HTERT RPE-1 (cell line): ENCODE results near the gene NCS1.
"Not testable (repeated sequence)": the region's sequence is repeated elsewhere in the genome, so short reads cannot be mapped to it uniquely, and the experiment has no call there.

Source experiments
- in situ Hi-C: fragments of 300-500 bp; cut with MboI; formaldehyde crosslinking; loops from 4 replicates; pipeline ENCODE4 v1.14.3; 2020; ENCODE audit warnings: low sequenced_read_pairs

NCS1 gene

DNA sequence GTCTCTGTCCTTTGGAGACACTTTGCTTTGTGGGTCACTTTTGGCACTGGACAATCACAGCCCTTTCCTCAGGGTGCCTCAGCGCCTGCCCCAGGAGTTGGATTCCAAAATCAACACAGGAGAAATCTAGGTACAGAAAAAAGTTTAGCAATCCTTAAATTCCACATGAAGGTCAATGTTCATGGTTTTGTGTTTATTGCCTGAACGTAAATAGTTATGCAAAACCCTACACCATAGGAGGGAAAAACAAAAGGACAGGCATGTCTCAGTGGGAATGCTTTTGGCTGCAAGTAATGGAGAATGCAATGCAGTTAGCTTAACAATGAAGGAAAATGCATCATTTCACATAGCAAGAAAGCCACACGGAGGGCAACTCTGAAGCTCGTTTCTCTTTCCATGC lies 86.8 kb downstream of the NCS1 start:
- in situ Hi-C loops = no loop called here

DNA sequence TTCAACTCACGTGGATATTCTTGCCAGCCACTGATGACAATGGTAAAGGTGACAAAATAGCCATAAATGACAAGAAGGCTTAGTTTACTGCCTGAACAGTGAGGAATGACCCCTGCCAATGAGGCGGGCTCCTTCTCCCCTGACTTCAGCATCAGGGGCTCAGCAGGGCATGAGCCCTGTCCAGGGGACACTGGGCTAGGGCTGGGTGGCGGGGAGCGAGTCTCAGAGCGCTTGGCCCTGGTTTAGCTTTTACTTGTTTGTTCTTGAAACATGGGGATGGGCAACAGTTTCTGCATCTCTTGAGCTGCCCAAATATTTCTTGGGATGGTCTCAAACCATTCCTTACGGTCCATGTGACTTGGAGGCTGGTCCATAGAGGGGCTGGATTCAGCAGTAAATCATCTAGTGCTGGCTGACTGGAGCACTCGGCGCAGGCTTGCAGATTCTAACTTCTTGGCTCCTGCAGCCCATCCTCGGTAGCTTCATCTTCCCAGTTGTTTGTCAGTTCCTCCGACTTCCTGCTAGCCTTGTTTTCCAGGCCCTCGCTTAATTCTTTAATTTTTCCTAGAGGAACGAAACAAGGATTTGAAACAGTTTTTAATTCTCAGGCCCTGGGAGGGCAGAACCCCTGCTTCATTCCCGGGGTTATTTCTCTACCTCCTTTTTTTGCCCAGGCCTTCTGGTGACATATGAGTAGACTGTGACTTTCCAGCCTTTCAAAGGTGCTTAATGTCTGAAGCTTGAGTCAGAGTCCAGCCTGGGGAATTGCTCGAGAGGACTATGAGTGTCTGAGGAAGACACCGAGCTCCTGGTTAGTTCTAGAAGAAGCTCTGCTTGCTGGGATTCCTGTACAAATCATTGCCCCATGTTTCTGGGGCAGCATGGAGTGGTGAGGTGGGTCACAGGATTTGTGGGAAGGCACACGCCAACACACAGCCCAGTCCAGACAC lies 88.9 kb downstream of the NCS1 start:
- in situ Hi-C loops = no loop called here

DNA sequence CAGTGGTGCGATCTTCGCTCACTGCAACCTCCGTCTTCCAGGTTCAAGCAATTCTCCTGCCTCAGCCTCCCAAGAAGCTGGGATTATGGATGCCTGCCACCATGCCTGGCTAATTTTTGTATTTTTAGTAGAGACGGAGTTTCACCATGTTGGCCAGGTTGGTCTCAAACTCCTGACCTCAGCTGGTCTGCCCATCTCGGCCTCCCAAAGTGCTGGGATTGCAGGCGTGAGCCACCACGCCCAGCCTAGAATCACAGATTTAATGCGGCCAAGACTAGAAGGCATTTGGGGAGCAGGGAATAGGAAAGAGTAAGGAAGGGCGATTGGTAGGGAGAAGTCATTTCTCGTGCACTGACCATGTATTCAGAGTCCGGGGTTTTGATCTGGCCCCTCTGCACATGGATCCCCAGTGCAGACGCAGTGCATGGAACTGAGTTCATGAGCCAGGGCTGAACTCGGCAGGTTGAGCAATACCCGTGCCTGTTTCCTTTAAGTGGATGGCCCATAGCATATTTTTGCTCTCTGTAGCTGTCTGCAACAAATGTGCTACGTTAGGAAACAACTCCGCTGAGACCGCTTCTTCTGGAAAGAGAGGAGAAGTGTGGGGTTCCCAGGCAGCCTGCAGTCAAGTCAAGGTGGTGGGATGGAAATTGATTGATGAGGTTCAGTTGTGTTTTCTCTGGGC lies 90.0 kb downstream of the NCS1 start:
- in situ Hi-C loops = no loop called here

DNA sequence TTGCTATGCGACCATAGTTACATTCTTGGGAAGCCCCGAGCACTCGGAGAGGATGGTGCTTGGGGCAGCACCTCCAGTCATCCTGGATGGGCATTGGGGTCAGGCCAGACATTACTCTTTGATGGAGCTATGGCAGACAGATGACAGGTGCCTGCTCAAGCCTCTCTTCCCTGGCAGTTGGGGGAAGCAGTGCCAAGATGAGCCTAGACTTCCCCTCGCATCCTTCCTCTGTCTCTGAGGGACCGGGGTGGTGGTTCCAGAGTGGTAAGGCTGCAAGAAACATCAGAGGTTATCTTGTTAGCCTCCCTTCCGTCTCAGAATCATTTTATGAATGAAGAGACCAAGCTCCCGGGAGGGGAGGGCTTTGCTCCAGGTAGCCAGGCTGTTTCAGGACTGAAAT lies 90.6 kb downstream of the NCS1 start:
- in situ Hi-C loops = no loop called here

DNA sequence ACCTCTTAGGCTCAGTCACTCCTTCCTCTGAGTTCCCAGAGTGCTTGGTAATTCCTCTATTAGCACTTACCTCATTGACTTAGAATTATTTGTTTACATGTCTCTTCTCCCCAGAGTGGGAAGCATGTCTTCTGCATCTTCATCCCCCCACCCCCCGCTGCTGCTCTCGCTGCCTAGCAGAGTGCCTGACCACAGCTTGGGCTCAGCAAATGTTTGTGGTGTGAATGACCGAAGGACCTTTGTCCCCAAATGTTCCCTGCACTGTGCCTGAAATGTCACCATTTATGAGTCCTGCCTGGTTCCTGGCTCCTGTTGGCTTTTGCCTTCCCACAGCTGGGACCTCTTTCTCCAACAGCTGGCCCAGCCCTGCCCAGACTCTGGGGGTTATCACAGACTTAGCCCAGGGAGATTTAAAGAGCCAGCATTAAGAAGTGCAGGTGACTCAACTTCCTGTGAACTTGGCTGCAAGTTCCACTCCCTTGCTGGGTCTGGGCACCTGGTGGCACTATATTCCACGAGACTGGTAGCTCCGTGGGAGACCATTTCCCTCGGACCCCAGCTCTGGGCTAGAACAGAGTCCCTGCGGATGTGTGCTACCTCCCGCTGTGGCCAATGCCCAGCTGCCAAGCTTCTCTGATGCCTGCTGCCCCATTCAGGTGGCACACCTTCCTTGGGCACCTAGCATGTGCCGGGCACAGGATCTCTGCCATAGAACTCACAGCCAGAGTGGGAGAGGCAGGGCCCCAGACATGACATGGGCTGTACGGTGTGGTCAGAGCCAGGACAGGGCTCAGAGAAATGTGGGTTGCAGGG lies 91.6 kb downstream of the NCS1 start:
- in situ Hi-C loops = no loop called here

DNA sequence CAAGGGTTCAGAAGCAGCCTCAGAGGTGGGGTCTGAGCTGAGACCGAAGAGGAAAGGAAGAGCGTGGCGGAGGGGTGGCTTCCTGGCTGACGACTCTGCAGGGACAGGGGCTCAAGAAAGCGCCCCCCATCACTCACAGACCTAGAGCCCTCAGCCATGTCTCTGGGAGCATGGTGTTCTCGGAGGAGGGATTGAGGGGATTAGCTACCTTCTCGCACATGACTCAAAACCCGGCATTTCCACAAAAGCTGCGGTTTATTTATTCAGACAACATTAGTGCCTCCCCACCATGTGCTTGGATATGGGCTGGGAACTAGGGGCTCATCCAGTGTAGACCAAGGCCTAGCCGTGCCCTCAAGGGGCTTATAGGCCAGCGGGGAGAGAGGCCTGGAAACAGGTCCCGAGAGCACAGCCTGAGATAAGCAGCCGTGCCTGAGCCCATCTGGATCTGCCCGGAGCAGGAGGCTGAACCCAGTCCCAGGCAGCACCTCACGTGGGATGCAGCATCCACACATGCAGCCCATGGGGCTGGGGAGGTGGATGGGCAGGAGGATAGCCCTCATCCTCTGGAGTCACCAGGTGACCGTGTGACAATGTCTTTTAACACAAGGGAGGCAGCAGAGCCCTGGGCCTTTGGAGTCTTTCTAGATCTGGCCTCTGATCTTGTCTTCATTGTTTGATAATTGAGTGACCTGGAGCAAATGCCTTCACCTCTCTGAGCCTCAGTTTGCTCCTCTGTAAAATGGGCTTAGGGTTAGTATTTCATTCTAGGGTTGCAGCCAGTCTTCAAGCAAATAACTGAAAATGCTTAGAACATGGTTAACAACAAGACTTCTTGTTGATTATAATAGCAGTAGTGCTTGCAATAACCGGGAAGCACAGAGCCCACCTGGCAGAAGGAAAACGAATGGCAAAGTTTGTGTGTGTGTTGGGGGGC lies 92.5 kb downstream of the NCS1 start:
- in situ Hi-C loops = no loop called here

DNA sequence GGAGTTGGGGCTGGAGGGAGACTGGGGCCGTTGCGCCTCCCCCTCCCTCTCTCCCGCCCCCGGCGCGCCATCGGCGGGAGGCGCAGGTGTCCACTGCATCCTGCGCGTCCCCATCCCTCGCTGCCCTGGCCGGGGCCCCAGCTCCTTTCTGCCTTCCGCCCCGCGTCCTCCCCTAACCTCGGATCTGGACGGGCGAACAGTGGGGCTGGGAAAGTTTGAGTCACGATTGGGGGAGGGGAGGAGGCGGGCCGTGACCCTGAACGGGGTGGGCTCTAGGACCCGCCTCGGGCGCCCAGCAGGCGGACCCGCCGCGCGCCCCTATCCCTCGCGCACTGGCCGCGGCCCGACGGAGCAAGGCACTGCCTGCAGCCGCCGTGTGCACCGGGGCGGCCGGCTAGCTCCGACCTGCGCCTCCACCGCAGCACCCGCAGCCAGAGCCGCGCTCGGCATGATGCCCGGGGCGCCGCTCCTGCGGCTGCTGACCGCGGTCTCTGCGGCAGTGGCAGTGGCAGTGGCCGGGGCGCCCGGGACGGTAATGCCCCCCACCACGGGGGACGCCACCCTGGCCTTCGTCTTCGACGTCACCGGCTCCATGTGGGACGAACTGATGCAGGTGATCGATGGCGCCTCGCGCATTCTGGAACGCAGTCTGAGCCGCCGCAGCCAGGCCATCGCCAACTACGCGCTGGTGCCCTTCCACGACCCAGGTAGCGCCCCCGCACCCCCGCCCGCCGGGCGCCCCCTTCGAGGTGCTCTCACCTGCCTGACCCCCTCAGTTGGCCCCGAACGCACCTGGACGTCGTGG lies 93.4 kb downstream of the NCS1 start, which contains the start of gene HMCN2:
HMCN2 (plus strand) TSS at position 330 of the 805 bp plus-strand sequence; CDS start at position 449, 119 bp downstream.
- in situ Hi-C loops = no loop called here

DNA sequence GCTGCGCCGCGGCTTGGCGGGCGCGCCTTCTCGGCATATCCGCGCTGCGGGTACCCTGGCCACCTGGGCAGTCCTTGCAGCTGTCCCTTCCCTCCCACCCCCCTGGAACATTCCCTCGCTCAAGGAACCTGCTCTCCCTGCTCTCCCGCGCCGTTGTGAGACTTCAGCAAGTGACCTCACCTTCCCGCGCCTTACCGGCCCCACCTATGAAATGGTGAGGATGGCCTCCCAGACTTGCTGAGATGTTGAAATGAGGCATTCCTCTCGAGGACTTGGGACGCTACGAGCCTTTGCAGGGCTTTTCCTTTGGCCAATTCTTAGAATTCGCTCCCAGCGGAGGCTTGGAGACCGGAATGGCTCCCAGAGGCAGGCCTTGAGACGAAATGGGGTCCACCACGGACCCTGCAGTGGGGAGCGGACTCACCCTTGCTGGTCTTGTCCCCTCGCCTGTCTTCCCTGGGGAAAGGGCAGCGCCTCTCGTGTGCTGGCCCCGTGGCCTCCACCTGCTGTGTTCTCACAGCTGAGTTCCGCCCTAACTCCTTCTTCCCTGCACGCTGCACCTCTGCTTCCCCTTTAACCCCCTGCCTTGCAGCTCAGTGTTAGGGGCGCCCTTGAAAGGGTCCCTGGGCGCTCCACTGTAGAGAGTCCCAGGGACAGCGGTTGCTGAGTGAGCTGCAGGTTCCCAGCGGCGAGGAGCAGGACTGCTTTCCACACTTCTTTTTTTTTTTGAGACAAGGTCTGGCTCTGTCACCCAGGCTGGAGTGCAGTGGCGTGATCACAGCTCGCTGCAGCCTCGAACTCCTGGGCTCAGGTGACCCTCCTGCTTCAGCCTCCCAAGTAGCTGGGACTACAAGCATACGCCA lies 94.3 kb downstream of the NCS1 start:
- in situ Hi-C loops = no loop called here

DNA sequence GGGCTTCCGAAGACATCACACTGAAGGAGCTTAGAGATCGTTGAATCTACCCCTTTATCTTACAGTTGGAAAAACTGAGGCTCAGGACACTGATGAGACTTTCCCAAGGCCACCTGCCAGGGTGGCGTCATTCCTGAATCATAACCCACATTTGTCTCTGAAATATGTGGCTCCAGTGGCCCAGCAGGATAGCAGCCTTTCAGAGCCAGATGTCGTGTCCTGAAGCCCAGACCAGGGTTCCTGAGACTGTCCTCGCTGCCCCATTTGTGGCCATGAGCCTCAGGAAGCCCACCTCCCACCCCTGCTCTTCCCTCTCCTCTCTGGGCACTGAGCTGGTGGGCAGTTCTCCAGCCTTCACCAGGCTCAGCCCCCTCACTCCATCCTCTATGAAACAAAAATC lies 95.7 kb downstream of the NCS1 start:
- in situ Hi-C loops = no loop called here

DNA sequence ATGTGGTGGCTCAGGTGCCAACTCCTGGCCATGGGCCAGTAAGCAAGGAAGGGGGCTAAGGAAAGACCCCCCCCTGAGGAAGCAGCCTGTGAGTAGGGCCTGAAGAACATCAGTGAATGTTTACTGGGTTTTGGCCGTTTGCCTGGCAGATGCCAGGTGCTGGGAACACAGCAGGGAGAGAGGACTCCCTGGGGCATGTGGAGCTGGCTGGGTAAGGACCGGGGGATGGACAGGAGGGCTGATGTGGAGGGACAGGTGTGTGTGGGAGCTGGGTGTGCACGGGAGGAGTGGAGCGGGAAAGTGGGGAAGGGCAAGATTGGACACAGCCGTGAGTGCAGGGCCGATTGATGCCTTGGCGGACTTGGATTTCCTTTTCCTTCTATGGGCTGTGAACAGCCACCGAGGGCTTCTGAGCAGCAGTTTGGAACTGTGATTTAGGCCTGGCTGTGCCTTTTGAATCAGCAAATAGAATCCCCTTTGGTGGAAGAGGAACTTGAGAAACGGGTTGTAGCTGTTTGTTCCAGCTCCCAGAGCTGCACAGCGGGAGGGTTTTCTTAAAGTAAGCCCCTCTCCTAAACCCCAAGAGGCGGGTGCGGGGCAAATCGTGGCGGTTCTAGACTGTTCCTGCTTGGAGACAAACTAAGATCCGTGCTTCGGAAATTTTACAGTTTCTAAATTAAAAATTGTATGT lies 96.5 kb downstream of the NCS1 start:
- in situ Hi-C loops = no loop called here

DNA sequence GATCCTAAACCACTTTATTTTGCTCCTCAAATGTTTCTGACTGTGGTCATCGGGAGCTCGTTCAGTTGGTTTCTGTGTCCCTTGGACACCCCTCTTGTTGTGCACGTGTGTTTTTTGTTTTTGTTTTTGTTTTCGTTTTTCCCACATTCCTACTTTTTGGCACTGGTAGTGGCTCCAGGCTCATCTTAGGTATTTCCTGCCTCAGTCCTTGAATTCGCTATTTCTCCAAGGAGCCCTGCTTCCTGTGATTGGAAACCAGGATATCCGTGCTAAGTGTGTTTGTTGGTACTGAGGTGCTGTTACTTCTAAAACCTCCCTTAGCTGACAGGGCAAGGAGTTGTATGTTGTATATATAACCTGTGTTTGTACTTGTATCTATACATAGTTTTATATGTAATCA lies 99.3 kb downstream of the NCS1 start:
- in situ Hi-C loops = no loop called here

DNA sequence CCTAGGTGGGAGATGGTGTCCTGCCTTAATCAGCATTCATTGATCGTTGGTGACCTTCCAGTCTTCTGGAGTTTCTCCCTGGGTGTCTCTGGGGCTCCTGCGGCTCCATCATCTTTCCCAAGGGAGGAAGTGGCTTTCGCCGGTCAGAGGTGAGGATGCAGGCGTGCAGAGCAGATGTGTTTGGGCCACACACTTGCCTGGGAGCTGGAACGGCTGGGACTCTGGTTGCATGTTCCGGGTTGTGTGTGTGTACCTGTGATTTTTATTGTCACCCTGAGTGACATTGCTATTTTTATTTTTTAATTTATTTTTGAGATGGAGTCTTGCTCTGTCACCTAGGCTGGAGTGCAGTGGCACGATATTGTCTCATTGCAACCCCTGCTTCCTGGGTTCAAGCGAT lies 103.0 kb downstream of the NCS1 start:
- in situ Hi-C loops = no loop called here

DNA sequence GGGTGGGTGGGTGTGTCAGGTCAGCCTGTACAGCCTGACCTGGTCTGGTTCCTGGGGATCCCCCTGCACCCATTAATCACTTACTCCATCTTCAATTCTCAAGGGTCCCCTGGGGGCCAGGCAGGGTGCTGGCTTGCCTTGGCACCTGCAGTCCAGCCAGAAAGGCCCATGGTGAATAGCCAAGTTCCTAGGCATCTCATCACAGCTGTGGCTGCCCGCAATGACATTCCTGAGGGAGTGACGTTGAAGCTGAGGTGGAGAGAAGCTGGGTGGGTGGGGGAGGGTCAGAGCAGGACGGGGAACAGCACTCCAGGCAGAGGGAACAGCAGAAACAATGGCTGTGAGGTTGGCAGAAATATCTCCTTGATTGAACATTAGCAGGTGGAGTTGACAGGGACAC lies 103.9 kb downstream of the NCS1 start:
- in situ Hi-C loops = no loop called here

DNA sequence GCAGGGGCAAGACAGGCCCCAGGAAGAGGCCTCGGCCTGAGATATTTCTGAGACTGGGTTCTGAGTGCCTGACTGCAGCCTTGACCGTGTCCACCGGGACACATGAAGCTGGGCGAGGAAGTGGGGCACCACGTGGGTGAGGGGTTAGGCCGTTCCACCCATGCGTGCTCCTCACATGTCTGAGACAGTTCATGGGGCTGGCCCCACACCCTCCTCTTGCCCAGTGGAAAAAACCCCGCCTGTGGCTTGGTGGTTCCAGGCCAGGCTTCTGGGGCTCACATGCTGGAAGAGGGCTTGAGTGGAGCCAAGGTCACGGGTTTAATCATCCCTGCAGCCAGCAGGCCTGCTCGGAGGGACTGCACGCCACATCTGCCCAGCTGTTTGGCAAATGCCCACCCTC lies 104.8 kb downstream of the NCS1 start:
- in situ Hi-C loops = no loop called here

DNA sequence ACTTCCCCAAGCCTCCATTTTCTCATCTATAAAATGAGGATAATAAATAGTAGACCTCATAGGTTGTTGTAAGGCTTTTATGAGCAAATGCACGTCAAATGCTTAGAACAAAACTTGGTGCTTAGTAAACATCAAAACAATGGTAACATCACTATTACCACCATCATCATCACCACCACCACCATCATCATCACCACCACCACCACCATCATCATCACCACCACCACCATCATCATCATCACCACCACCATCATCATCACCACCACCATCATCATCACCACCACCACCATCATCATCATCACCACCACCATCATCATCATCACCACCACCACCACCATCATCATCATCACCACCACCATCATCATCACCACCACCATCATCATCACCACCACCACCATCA lies 105.3 kb downstream of the NCS1 start:
- in situ Hi-C loops = not testable (repeated sequence)

DNA sequence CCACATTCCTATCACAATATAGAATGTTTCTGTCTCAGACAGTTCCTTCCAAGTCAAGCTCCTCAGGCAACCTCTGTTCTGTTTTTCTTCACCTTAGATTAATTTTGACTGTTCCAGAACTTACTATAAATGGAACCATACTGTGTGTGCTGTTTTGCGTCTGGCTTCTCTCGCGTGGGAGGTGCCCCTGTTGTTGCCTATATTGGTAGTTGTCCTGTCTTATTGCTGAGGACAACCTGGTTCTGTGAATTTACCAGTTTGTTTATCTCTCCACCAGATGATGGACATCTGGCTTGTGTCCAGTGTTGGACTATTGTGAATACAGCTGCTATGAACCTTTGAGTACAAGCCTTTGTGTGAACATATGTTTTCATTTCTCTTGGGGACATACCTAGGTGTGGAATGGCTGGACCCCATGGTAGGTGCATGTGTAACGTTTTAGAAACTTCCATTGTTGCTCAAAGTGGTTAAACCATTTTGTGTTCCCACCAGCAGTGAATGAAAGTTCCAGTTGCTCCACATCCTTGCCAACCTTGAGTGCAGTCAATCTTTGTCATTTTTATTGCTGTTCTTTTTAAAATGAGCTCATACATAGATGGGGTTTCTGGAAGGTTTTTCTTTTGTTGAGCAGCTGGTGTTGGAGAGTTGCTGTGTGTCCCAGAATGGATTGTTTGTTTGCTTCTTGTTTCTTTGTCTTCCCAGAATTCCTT lies 111.5 kb downstream of the NCS1 start:
- in situ Hi-C loops = no loop called here

DNA sequence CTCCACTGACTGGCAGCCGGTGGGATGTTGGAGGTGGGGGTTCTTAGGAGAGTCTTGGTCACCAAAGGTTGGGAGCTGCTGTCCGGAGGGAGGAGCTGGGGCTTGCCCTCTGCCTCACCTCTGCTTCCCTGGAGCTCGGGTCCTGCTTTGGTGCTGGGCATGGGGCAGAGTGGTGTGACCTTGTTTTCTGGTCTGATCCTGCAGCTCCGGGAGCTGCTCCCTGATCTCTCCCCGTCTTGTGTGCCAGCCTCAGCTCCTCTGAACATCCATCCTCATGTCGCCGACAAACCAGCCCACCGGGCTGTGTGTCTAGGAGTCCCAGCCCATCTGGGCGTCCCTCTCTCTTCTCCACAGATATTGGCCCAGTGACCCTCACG lies 112.0 kb downstream of the NCS1 start:
- in situ Hi-C loops = no loop called here
